Lower lobe of right lung (tissue), 2 donors: ENCODE results near the gene HHIPL2. TPM values are rescaled to one million over a fixed set of nuclear protein-coding genes. Genes with fewer than 3 reads are reported as not detected.

Experiments
- ATAC-seq, 2 donors: fragments of 200-7000 bp; cut with Tn5 transposase; one replicate each; pipeline ENCODE4 v1.9.1; 2020 to 2022; ENCODE audit warnings: mild to moderate bottlenecking in 2 of 2, moderate library complexity in 2 of 2
- DNase-seq: peaks from one replicate; pipeline ENCODE4 v3.0.0-alpha.2; 2020
- H3K27ac ChIP-seq: fragments of 200-600 bp; one replicate; pipeline ENCODE4 v1.8.0; 2022
- H3K27me3 ChIP-seq: fragments of 200-600 bp; one replicate; pipeline ENCODE4 v1.8.0; 2022; ENCODE audit warnings: low read depth
- H3K36me3 ChIP-seq: fragments of 200-600 bp; one replicate; pipeline ENCODE4 v1.8.0; 2022; ENCODE audit warnings: mild to moderate bottlenecking
- H3K4me1 ChIP-seq: fragments of 200-600 bp; one replicate; pipeline ENCODE4 v1.8.0; 2022
- H3K4me3 ChIP-seq: fragments of 200-600 bp; one replicate; pipeline ENCODE4 v1.8.0; 2022; ENCODE audit warnings: mild to moderate bottlenecking
- H3K9me3 ChIP-seq: fragments of 200-600 bp; one replicate; pipeline ENCODE4 v1.8.0; 2022
- intact Hi-C: fragments of 100-400 bp; cut with DNase I; formaldehyde crosslinking; loops from one replicate; pipeline ENCODE4 v1.11.0; 2022
- total RNA-seq: library from RNA; stranded (reverse); fragmentation: NEBNext Ultra II Directional; extraction: Animal tissue kit (Norgen Biotek cat#: 25700); gene quantifications from one replicate; pipeline ENCODE4 v1.2.1, GENCODE V29; 2021
- TF ChIP-seq, protein P1 (sequence below): fragments of 200-600 bp; IDR thresholded peaks from one replicate; pipeline ENCODE4 v1.8.0; 2022; ENCODE audit warnings: antibody characterized with exemption, mild to moderate bottlenecking
- donor health status: DM: no; HTN: yes; CAD: no; lungs with severe emphysema.

HHIPL2 gene
- total RNA-seq, 1 donor from 2014 or later: 0.97 TPM

DNA sequence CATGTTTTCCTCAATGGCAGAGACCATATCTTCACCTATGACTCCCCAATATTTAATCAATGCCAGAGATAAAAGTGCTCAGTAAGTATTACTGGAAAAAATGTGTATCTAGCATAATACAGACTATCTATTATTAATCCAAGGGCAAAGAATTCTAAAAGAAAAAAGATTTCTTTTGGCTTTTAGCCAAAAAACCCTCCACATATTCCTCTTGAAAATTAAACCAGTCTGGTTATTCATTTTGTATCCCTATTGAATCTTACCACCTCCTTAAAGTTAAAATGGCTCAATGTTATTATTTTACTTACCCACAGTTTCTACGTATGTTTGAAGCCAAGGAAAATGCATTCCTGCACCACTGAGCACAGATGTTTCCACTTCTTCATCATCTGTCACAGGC is 40.2 kb upstream of the HHIPL2 start:
- no peak for ATAC-seq
- Histone ChIP-seq H3K27ac (no peak overlapping the region), H3K4me1 (peaks cover 26% of the 10 kb centered on the region), H3K27me3 (no peaks in the 10 kb centered on the region), H3K4me3 (no peak overlapping the region), H3K9me3 (no peaks in the 10 kb centered on the region), H3K36me3 (peaks cover 18% of the 10 kb centered on the region)
- TF ChIP-seq, protein P1, sequence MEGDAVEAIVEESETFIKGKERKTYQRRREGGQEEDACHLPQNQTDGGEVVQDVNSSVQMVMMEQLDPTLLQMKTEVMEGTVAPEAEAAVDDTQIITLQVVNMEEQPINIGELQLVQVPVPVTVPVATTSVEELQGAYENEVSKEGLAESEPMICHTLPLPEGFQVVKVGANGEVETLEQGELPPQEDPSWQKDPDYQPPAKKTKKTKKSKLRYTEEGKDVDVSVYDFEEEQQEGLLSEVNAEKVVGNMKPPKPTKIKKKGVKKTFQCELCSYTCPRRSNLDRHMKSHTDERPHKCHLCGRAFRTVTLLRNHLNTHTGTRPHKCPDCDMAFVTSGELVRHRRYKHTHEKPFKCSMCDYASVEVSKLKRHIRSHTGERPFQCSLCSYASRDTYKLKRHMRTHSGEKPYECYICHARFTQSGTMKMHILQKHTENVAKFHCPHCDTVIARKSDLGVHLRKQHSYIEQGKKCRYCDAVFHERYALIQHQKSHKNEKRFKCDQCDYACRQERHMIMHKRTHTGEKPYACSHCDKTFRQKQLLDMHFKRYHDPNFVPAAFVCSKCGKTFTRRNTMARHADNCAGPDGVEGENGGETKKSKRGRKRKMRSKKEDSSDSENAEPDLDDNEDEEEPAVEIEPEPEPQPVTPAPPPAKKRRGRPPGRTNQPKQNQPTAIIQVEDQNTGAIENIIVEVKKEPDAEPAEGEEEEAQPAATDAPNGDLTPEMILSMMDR: no peak
- intact Hi-C loops: no loop called here
- no peak for DNase-seq

DNA sequence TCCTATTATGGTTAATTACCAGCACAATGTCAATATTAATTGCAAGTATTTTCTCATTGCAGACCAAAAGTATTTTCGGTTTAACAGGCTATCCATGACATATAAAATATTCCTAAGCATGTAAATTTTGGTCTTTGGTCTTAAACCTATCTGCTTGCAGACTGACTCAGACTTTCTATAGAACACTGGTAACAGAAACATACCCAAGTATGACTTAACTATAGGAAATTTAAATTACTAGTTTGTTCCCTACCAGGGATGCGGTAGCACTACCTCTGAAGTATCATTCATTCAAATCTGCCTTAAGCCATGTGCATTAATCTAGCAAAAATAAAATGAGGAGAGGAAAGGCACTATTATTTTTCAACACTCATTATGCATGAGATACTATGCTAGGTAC is 38.9 kb upstream of the HHIPL2 start:
- TF ChIP-seq, protein P1: no peak
- no peak for ATAC-seq
- intact Hi-C loops: no loop called here

DNA sequence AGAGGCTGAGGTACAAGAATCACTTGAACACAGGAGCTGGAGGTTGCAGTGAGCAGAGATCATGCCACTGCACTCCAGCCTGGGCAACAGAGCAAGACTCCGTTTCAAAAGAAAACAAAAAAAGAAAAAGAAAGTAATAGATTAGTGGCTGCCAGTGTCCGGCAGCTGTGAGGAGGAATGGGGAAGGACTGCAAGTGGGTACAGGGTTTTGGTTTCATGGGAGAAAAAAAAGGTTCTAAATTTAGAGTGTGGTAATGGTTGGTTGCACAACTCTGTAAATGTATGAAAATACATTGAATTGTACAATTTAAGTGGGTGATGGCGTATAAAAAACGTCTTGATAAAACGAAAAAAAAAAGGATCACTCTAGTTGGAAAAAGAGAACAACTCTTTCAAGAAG is 35.2 kb upstream of the HHIPL2 start:
- Histone ChIP-seq H3K36me3 (peaks cover 23% of the 10 kb centered on the region), H3K27ac (peak overlapping the region; percentile 11), H3K27me3 (no peaks in the 10 kb centered on the region), H3K4me1 (peaks cover 19% of the 10 kb centered on the region), H3K4me3 (no peak overlapping the region), H3K9me3 (no peaks in the 10 kb centered on the region)
- intact Hi-C loops: no loop called here
- no peak for DNase-seq
- TF ChIP-seq, protein P1: no peak
- no peak for ATAC-seq

More for the DNA sequence above, 38.9 kb upstream of the HHIPL2 start:
- H3K4me3 ChIP-seq: no peak overlapping the region
- H3K4me1 ChIP-seq: peaks cover 33% of the 10 kb centered on the region
- H3K27ac ChIP-seq: no peak overlapping the region
- DNase-seq: no peak
- H3K36me3 ChIP-seq: peaks cover 23% of the 10 kb centered on the region
- no peaks in the 10 kb centered on the region for H3K27me3 ChIP-seq
- H3K9me3 ChIP-seq: no peaks in the 10 kb centered on the region

DNA sequence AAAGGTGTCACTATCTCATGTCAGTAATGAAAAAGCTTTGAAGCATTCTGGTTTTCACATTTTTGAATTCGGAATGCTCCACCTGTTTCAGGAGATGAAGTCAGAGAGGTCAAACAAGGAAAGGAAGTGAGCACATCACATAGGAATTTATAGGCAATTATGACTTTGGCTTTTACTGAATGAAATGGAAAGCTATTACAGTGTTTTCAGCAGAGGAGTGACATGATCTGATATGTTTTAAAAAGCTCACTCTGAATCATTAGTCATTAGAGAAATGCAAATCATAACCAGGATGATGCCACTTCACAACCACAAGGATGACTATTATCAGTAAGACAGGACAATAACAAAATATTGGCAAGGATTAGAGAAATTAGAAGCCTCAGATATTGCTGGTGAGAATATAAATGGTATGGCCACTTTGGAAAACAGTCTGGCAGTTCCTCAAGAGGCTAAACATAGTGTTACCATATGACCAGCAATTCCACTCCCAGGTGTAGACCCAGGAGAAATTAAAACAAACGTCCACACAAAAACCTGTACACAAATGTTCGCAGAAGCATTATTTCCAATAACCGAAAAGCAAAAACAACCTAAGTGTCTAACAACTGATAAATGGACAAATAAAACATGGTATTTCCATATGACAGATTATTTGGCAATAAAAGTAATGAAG is 34.3 kb upstream of the HHIPL2 start:
- TF ChIP-seq, protein P1: no peak
- intact Hi-C loops: no loop called here
- H3K4me1 ChIP-seq: peaks cover 19% of the 10 kb centered on the region
- no peak for DNase-seq
- no peak overlapping the region for H3K27ac ChIP-seq
- H3K4me3 ChIP-seq: no peak overlapping the region
- H3K36me3 ChIP-seq: peaks cover 18% of the 10 kb centered on the region
- no peaks in the 10 kb centered on the region for H3K9me3 ChIP-seq
- no peak for ATAC-seq
- H3K27me3 ChIP-seq: no peaks in the 10 kb centered on the region

DNA sequence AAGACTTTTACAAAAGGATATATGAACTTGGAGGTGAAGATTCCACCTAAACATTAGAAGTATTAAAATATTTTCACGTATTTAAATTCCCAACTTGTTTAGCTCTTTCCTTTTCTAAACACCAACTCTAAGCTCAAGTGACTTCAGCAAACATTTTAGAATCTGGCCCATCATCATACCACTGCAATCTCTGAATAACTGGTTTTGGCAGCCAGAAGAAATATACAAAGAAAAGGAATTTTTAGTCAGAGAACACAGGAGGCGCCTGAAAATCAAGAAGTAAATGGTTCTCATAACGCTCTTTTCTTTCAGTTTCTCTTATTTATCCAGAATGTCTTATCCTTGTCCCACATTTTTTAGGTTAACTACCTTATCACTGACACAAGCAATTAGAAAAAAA is 31.4 kb upstream of the HHIPL2 start:
- no peak for DNase-seq
- no peaks in the 10 kb centered on the region for H3K27me3 ChIP-seq
- no peak for ATAC-seq
- H3K9me3 ChIP-seq: no peaks in the 10 kb centered on the region
- intact Hi-C loops: no loop called here
- no peak overlapping the region for H3K27ac ChIP-seq
- TF ChIP-seq, protein P1: no peak
- no peak overlapping the region for H3K4me3 ChIP-seq
- peaks cover 30% of the 10 kb centered on the region for H3K36me3 ChIP-seq
- peaks cover 12% of the 10 kb centered on the region for H3K4me1 ChIP-seq
